CD4-positive, alpha-beta T cell treated with Interferon gamma for 1 hour (primary cell): ENCODE results near the gene PILRA.

ENCODE experiments used
- DNase-seq: peaks from one replicate; pipeline ENCODE4 v3.0.0-alpha.2; 2020

The PILRA gene

DNA sequence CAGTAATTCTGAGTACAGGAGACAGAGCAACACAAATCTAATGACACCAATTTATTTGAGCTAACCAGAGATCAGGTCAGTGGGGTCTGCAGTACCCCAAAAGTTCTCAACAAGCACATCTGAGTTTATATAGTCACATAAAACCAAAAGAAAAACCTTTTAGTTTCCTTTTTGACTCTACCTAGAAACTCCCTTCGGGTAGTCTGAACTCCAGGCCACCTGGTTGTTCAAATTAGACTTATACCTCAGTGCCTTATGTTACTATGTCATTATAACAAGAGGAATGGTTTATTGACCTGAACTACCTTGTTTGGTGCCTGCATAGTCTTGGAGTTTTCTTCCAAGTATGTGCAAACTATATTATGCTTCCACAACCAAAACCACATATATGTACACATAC lies 40.6 kb downstream of the PILRA start:
- DNase-seq, result no peak

DNA sequence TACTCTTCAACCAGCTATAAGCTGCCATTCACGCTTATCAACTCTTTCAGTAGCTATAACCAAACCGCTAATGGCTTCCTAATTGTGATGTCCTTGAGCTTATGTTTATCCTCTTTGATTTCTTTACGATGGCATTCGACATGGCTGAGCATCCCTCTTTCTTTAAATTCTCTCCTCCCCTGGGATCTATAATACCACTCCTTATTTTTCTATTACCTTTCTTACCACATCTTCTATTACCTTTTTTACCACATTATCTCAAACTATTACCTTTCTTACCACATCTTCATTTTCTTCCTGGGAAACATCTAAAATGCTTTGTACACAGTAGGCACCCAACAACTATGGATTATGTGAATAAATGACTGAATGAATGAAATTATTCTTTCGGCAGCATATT lies 42.2 kb downstream of the PILRA start:
- no peak for DNase-seq

- DNase-seq, result no peak
Measured at GRCh38 chr7:100418930-100419659, 45.8 kb downstream of the PILRA start.

DNA sequence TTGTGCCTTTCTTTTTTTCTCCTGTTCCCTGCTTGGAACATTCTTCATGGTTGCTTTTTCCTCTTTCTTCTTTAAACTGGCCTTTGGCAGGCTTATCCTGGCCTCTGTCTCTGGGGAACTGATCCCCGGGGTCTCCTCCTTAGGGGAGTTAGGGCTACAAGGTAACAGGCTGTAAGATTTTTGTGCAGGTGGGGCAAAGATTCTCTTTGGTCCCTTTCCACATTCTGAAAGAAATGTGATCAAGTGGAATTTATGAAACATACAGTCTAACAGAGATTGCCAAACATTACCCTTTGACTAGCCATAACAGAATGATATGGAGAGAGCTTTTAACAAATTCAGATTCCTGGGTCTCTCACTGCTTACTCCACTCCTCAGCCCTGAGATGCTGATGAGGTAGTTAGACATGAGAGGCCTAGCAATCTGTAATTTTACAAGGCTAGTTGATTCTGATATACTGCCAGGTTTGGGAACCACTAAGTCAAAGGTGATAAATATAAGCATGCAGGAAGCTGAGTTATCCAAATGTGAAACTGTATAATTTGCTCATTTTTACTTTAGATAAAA lies 46.5 kb downstream of the PILRA start:
- DNase-seq, result no peak

GRCh38 chr7:100423315-100423714 lies 50.0 kb downstream of the PILRA start:
- DNase-seq, result no peak

DNA sequence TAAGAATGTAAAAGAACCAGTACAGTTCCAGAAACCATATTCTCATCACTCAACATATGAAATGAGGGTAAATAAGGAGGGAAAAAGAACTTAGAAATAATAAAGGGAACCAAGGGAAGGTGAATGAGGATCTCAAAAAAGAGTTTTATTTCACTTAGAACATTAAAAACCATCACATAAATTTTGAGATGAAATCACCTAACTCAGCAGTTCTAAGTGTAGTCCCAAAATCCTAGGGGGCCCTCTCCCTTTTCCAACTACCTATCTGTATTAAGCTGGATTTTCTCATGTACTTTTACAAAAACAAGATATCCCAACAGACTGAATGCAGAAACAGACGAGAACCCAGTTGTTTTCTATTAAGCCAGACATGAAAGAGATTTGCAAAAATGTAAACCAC lies 52.1 kb downstream of the PILRA start:
- DNase-seq, result no peak

- no peak for DNase-seq
Measured at GRCh38 chr7:100426516-100426915, 53.2 kb downstream of the PILRA start.

DNA sequence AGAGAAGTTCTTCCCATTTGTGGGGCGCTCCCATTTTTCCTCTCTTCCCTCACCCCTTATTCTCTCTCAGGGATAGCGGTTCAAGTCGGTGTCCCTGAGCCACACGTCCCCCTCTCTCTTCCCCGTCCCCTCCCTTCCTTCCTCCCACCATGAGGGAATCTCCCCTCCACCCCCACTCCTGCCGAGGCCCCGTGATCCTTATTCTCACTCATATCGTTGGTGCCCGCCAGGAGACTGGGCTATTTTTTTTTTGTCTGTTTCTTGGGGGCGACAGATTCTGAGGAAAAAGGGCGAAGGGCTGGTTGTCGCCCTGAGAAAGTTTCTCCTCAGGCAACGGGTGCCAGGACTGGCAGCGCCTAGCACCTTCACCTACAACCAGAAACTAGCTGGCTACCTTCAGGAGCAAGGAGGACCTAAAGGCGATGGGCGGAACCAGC lies 54.5 kb downstream of the PILRA start:
- DNase-seq, result no peak

DNA sequence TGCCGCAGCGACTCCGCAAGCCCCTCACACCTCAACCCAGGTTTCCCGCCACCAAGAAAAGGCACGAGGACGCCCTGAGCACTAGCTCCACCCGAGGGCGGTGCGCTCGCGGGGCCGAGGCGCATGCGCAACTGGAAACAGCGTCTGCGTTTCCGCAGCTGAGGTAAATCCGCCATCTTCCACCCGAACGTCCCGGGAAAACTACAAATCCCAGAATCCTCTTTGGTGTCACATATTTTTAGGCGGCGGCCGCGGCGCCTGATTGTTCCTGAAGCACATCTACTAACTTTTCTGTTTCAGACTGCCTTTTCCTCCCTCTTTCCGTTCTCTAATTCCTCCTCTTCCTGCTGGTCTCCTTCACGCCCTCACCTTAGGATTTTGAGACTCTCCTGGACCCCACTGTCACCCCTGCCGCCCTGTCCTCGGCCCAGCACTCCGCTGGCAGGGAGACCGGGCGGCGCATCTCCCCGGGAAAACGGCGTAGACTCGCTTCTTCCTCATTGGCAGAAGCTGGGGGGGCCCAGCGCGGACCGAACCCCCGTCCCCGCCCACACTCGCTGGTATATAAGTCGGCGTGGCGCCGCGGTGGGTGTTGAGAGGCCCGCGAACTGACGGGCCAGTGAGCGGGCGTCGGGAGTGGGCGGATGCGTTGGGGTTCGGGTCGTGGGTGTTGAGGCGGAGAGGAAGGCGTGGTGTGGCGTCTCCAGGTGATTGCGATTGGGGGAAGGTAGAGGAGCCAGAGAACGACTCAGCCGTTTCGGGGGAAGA lies 55.1 kb downstream of the PILRA start, which contains the start of gene ZCWPW1:
TSS of gene ZCWPW1 (minus strand) at position 505 of the 768 bp plus-strand sequence. CDS start 8,054 bp downstream, outside the sequence.
- DNase-seq, result peak; percentile 98

DNA sequence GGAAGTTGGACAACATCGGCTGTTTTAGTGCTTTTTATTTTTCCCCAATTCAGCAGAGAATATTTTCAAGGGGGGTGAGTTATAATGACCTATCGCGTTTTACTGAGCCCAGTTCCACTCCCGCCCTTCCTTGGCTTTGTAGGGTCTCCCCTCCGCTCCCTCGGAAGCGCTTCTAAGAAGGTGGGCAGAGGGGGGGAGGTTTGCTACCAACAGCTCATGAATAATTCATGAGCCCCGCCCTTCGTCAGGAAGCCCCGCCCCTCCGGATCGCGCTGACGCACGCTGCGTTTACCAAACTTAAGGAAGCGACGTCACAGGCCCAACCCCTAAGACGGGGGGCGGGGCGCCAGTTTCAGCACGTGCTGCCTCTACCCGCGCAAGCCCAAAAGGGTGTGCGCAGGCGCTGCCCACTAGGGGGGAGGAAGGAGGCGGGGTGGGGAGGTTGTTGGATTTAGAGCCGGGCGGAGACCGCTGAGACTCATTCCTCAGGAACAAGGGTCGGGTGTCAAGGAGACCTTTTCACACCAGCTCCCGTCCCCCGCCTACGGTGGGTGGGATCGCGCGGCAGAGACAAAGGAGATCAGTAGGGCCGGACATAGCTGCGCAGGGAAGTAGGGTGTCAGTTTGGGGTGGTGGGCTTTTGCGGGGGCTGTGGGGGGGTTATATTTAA lies 55.8 kb downstream of the PILRA start:
- DNase-seq, result peak; percentile 100

- DNase-seq, result peak; percentile 95
Measured at GRCh38 chr7:100429637-100430492, 56.6 kb downstream of the PILRA start, which contains the start of gene MEPCE. Gene MEPCE (plus strand): TSS chr7:100429831. CDS start chr7:100430019, 188 bp downstream.

GRCh38 chr7:100430493-100431285 lies 57.4 kb downstream of the PILRA start:
- DNase-seq, result peak; percentile 48

GRCh38 chr7:100431286-100431735 lies 58.0 kb downstream of the PILRA start:
- DNase-seq, result no peak

GRCh38 chr7:100432053-100432452 lies 58.8 kb downstream of the PILRA start:
- no peak for DNase-seq

DNA sequence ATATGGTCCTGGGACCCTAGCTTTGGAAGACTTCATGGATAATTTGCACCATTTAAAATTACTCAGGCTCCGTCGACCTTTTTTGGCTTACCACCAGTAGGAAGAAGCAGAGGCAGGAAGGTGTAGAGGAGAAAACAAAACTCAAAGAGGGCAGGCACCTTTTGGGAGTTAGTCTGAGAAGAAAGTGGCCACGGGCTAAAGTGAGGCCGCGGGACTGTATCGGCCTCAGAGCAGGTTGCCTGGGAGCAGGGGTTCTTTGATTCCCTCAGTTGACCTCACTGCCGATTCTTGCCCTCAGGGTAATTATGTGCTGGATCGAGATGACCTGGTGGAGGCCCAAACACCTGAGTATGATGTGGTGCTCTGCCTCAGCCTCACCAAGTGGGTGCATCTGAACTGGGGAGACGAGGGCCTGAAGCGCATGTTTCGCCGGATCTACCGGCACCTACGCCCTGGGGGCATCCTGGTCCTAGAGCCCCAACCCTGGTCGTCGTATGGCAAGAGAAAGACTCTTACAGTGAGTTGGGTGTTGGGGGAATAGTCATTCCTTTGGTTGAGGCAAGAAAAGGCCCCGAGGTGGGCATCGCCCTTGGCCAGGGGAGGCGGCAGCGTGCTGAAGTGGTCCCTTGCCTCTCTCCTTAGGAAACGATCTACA lies 59.5 kb downstream of the PILRA start:
- DNase-seq, result no peak

DNA sequence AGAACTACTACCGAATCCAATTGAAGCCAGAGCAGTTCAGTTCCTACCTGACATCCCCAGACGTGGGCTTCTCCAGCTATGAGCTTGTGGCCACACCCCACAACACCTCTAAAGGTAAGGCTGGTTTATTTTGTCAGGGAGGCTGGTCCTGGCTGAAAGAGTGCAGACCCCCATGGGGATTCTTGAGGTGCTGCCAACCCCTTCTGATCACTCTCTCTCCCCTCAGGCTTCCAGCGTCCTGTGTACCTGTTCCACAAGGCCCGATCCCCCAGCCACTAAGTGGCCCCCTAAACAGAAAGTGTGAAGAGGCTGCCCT lies 59.9 kb downstream of the PILRA start:
- DNase-seq, result no peak

DNA sequence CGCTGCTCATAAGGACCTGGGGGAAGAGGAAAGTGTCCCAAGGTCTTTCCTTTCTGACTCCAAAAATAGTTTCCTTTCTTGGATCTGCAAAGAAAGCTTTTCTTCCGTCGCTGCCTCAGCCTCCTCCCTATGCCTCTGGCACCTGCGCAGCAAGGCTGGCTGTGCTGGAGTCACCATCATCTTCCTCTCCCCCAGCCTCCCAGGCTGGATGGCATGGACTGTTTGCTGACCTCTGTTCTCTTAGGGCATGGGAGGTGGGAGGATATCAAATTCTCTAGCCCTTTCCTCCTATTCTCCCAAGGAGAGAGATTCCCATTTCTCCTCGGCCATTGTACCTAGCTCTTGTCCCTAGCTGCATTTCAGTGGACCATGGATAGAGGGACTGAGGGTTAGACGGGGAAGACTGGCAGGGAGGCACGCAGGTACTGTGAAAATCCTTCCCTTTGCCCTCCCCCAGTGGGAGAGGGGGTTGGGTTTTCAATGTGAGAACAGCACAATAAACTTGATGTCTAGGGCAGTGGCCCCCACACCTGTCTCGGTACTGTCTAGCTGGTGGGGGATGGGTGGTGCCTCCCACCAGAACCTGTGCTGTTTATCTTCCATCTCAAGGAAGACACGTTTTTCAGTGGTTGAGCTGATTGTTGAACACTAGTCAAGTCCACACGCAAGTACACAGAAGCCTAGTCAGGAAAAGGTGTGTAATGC lies 60.5 kb downstream of the PILRA start:
- DNase-seq, result no peak

GRCh38 chr7:100434297-100435144 lies 61.2 kb downstream of the PILRA start:
- DNase-seq, result no peak
